Stimulated activated CD8-positive, alpha-beta memory T cell treated with anti-CD3 and anti-CD28 coated beads, Interleukin-15, amount 100 ng/mL, for 1 hour (primary cell): Measurements from ENCODE around the gene TCEAL9.
"Not testable (repeated sequence)": the region's sequence is repeated elsewhere in the genome, so short reads cannot be mapped to it uniquely, and the experiment has no call there.

Source experiments
- DNase-seq: peaks from one replicate; pipeline ENCODE4 v3.0.0-alpha.2; 2020; ENCODE audit warnings: low read depth

Gene TCEAL9

DNA sequence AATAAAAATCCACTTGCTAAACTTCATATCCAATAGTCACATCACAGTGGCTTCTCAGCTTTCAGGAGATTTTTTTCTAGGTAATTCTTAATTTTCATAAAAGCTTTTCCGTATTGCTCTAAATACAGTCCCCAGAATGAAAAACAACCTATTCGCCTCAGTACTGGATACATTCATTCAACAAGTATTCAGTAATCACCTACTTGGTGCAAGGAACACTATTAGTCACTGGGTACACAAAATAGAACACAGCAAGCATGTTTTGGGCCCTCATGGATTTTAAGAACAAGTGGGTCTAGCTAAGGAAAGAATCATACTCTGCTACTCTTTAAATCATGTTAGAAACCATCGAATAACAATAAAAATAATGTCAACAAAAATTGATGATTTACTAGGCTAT is 17.3 kb downstream of the TCEAL9 start:
- DNase-seq: no peak

DNA sequence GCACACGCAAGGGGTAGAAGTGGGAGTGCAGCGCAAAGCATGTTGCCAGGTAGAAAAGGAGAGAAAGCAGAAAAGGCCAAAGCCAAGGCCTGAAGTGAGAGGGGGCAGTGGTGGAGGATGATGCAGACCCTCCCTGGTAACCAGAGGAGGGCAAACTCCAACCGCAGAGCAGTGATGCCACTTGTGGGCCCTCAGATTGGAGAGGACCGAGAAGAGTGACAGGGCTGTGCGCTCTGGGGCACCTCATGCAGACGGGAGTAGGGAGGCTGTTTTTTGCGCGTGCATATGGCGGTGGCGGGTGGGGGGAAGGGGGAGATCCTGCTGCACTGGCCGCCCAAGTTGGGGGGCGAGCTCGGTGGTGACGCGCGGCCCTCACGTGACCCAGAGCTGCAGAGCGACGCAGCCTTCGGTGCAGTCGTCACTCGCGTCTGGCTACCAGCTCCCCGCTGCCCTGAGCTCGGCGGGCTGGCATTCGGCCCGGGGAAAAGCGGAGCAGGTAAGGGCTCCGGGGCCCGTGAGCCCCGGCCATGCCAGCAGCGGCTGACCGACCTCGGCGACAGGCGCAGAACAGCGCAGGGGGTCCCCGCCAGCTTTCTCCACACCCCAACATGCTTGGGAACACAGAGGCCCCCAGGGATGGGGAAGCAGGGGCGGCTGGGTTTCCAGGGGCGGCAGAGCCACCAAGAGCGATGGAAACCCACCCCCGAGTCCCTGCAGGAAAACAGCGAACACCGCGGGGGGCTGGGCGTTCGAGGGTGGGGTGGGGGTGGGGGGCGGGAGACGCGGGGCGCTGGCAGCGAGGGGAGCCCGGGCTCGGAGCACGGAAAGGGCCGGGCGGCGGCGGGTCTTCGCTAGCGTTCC is 20.0 kb downstream of the TCEAL9 start, which contains the start of gene BEX3:
Gene BEX3, plus strand, starts transcription at position 421 of the 861 bp plus-strand sequence. CDS start 984 bp downstream, outside the sequence.
- DNase-seq: no peak

DNA sequence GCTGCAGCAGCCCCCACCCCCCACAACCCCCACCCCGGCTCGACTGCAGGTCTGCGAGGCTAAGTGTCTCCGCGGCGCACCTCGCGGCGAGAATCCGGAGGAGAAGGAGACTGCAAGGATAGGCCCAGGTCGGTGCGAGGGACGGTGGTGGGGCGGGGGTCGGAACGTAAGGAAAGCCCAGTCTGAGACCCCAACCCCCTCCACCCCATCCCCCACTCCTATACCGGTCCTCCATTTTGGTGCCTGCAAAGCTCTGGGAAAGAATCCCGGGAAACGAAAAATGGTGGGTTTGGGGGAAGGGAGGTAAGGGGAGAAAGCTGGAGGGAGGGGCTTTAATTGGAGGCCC is 20.6 kb downstream of the TCEAL9 start:
- DNase-seq: no peak

DNA sequence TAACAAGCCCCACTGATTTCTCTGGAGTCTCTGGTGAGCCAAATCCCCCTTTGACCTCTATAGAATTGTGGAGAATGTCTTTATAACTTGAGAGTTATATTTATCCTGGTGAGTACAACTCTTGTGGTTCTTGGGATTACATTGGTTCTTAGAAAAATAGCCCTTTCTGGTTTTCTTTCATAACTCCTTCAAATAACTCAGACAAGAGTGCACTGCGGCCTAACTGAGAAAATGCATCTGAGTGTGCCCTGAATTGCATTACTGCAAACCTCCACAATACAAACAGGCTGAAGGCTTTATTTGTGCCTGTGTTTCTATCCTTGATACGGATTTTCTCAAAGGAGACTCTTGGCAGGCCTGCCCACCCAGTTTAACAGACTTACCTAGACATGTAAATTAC is 22.7 kb downstream of the TCEAL9 start:
- no peak for DNase-seq

- no peak for DNase-seq
Measured at GRCh38 chrX:103382877-103383276, 26.6 kb downstream of the TCEAL9 start.

DNA sequence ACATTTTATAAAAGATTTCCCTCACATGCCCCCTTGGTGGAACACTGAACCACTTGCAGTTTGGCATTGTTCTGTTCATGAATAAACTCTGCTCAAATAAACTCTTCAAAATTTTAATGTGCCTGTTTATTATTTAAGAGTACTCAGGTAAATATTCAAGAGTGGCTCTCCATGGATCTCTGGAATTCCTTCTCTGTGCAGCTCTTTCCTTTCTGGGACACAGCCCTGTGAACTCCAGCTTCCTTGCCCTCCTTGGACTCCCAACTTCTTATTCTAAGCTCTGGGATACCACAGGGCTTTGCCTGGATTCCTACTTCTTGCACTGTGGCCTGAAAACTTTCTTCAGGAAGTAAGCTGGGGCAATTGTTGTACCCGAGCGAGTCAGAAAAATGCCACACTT is 28.4 kb downstream of the TCEAL9 start:
- no peak for DNase-seq

- not testable (repeated sequence) for DNase-seq
Measured at GRCh38 chrX:103385283-103385830, 29.1 kb downstream of the TCEAL9 start.

GRCh38 chrX:103386332-103386731 is 30.0 kb downstream of the TCEAL9 start:
- DNase-seq: no peak

DNA sequence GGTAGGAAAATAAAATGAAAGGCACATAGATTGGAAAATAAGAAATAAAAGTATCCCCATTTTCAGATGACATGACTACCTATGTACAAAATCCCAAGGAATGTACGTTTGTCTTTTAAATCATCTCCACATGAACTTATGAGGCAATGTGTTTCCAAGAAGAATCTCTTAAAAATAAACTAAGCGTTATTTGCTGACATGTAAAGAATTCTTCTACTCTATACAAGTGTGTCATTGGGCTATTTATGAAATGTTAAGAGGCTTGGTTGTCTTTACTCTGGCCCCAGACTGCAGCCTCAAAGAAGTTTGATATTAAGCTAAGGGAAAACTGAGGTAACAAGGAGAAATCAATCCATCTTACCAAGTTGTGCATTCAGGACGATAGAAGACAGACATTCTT is 37.2 kb downstream of the TCEAL9 start:
- no peak for DNase-seq

GRCh38 chrX:103396186-103396585 is 39.9 kb downstream of the TCEAL9 start:
- DNase-seq: no peak

- DNase-seq: no peak
Measured at GRCh38 chrX:103396660-103397059, 40.4 kb downstream of the TCEAL9 start.

DNA sequence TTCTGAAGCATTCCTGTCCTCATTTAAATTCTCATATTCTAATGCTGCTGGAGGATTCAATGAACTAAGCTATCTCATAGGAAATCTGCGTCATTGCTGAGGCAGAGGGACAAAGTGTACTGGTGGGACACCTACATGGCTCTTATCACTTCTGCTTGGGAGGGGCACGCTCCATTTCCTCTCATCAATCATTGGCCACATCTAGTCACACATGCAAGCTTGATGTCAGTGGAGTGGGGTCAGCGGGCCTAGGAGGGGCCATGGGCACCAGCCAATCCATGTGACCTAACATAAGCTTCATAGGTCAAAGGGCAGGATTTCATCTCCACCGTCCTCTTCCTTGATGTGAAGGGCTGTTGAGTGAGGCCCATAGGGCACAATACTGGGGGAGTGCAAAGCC is 41.4 kb downstream of the TCEAL9 start:
- no peak for DNase-seq

GRCh38 chrX:103398421-103398864 is 42.1 kb downstream of the TCEAL9 start:
- DNase-seq: no peak

GRCh38 chrX:103399744-103400143 is 43.4 kb downstream of the TCEAL9 start:
- no peak for DNase-seq

- no peak for DNase-seq
Measured at GRCh38 chrX:103400931-103401330, 44.6 kb downstream of the TCEAL9 start.

DNA sequence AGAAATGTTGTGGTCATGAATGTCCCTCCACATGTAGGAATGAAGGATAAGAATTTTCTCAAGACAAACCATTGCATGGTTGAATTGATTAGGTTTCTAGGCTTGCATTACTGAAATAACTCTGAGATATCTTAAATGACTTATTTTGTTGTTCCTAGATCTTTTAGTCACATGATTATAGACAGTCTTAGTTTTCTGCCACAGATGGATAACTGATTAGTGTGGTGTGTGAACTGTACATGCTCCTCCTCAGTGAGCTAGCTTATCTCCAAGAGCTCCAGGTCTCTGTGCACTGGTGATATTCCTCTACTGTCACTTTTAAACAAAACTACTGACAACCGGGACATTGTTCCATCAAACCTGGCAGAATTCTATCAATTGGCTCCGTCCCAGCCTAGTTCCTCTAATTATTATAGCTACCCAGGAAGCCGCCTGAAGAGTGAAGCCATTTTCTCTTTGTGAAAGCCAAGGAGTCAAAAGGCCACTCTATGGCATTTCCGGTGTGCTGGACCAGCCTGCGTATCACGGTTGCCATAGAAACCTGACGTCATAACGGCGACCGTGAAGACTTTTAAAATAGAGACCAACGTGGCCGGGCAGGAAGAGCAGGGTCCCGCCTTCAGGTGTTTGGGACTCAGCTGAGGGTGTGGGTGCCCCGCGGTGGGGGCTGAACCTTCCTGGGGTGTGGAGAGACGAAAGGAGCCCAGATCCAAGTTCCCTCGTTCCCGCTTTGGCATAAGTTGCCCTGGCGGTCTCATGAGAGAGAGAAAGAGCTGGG is 48.1 kb downstream of the TCEAL9 start:
- DNase-seq: no peak

GRCh38 chrX:103405009-103405333 is 48.7 kb downstream of the TCEAL9 start:
- DNase-seq: no peak

DNA sequence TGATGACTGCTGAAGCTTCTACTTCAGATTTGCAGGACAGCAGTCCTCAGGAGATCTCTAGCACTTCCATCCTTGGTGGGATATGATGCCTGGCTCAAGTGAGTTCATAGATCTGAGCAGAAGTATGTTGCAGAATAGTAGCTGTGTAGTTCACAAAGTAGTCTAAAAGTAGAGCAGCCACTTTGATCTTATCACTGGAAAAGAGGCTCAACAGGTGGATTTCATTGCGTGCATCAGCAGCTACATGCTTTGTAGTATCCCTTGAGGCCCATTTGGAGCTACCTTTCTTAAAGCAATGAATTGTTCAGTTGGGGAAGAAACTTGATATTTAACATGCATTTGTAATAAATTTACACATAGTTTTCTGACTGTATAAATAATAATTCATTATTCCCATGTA is 50.0 kb downstream of the TCEAL9 start:
- DNase-seq: no peak

DNA sequence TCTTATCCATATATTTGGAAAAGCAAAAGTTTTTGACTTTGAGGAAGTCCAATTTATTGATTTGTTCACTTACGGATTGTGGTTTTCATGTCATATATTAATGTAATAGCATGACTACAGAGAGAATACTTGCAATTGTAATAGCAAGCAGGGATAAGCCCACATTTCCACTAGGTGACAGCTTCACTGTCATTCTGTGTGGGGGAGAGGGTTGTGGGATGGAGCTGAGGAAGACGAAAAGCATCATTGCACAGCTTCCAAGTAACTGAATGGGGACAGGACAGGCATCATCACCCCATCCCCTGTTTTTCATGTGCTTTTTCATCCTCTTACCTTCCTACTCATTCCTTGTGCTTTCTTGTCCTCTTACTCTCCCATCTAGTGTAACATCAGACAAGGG is 51.5 kb downstream of the TCEAL9 start:
- no peak for DNase-seq
